MM.1S (cell line): Measurements from ENCODE around the gene DENND1A.

Source experiments
- DNase-seq: peaks from one replicate; pipeline ENCODE4 v3.0.0-alpha.2; 2015
- H2AFZ ChIP-seq: fragments of 300-600 bp; sonication (generic); 2 replicates; pipeline ENCODE4 v1.6.0; 2016; ENCODE audit warnings: antibody characterized with exemption, low read length
- H3F3A ChIP-seq: fragments of 300-600 bp; sonication (generic); 2 replicates; pipeline ENCODE4 v1.6.1; 2016; ENCODE audit warnings: mild to moderate bottlenecking, antibody characterized with exemption, low read length, moderate library complexity, mixed read lengths; ENCODE audit not compliant: insufficient read depth
- H3K27ac ChIP-seq: fragments of 300-600 bp; sonication (generic); 2 replicates; pipeline ENCODE4 v1.5.1; 2016; ENCODE audit warnings: mild to moderate bottlenecking, low read length
- H3K27me3 ChIP-seq: fragments of 300-600 bp; sonication (generic); replicated peaks from 2 replicates; pipeline ENCODE4 v1.6.0; 2016; ENCODE audit warnings: low read length; ENCODE audit not compliant: insufficient read depth
- H3K36me3 ChIP-seq: fragments of 300-600 bp; sonication (generic); replicated peaks from 2 replicates; pipeline ENCODE4 v1.6.1; 2016; ENCODE audit warnings: mild to moderate bottlenecking, low read length, mixed read lengths; ENCODE audit not compliant: insufficient read depth
- H3K4me1 ChIP-seq: fragments of 300-600 bp; sonication (generic); 2 replicates; pipeline ENCODE4 v1.6.1; 2016; ENCODE audit warnings: low read length, mixed read lengths
- H3K4me2 ChIP-seq: fragments of 300-600 bp; sonication (generic); 2 replicates; pipeline ENCODE4 v1.6.0; 2016; ENCODE audit warnings: low read depth, low read length
- H3K4me3 ChIP-seq: fragments of 300-600 bp; sonication (generic); 2 replicates; pipeline ENCODE4 v1.5.1; 2016; ENCODE audit warnings: low read length, mixed read lengths
- H3K79me2 ChIP-seq: fragments of 300-600 bp; sonication (generic); 2 replicates; pipeline ENCODE4 v1.6.1; 2016; ENCODE audit warnings: mixed run types, low read length, mixed read lengths
- H3K9ac ChIP-seq: fragments of 300-600 bp; sonication (generic); 2 replicates; pipeline ENCODE4 v1.6.1; 2016; ENCODE audit warnings: low read length, mixed read lengths
- H3K9me2 ChIP-seq: fragments of 300-600 bp; sonication (generic); replicated peaks from 2 replicates; pipeline ENCODE4 v1.6.1; 2016; ENCODE audit warnings: mild to moderate bottlenecking, low read length, mixed read lengths; ENCODE audit not compliant: insufficient read depth
- H3K9me3 ChIP-seq: fragments of 300-600 bp; sonication (generic); replicated peaks from 2 replicates; pipeline ENCODE4 v1.6.1; 2016; ENCODE audit warnings: mild to moderate bottlenecking, low read length, mixed read lengths; ENCODE audit not compliant: insufficient read depth
- H4K20me1 ChIP-seq: fragments of 300-600 bp; sonication (generic); 2 replicates; pipeline ENCODE4 v1.6.1; 2016; ENCODE audit warnings: mild to moderate bottlenecking, low read length, moderate library complexity, mixed read lengths; ENCODE audit not compliant: insufficient read depth
- EZH2 ChIP-seq: fragments of 300-600 bp; sonication (generic); optimal IDR thresholded peaks from 2 replicates; pipeline ENCODE3; 2017; ENCODE audit warnings: low read depth, mild to moderate bottlenecking, antibody characterized with exemption, low read length, mixed read lengths
- EZH2phosphoT487 ChIP-seq: fragments of 300-600 bp; sonication (generic); IDR thresholded peaks from 2 replicates; pipeline ENCODE4 v1.6.1; 2018; ENCODE audit warnings: antibody characterized with exemption, low read length
- TF ChIP-seq, protein P1 (sequence below): fragments of 300-600 bp; sonication (generic); IDR thresholded peaks from 2 replicates; pipeline ENCODE4 v1.5.1; 2016; ENCODE audit warnings: antibody characterized with exemption, low read length, mixed read lengths

Gene DENND1A

DNA sequence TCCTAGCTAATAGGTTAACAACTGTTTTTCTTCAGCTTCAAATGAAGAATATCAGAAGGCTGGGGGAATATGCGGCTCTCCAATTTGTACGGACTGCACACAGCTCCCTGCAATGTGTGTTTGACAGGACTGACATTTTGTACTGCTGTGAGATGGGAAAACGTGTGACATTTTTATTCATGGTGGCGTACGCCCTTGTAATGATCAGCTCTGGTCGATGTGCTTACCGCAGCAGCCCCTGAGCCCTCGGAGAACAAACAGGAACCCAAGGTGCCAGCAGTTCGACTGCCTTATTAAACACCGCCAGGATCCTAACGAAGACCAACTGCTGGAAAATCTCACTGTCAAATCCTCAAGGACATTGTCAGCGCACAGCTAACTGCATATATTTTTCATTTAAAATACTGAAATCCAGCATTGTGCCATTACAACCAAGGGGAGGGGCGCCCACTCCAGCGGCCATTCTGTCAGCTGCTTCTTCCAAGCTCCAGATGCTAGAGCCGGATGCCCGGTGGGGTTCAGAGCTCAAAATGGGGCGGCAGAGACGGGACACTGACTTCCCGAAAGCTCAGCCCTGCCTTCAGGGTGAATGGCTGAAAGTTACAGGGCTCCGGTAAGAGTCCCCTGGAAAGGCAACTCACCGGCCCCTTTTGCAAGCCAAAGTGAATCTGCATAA lies 507.2 kb downstream of the DENND1A start:
- H3K27me3 ChIP-seq = no peaks in the 10 kb centered on the region
- no peaks in the 10 kb centered on the region for H3K9me2 ChIP-seq
- H3K79me2 ChIP-seq = no peaks in the 10 kb centered on the region
- H3K4me2 ChIP-seq = no peak overlapping the region
- H3K4me1 ChIP-seq = peaks cover 17% of the 10 kb centered on the region
- H4K20me1 ChIP-seq = no peaks in the 10 kb centered on the region
- no peak overlapping the region for H3K27ac ChIP-seq
- H3K4me3 ChIP-seq = no peak overlapping the region
- H2AFZ ChIP-seq = no peak overlapping the region
- no peaks in the 10 kb centered on the region for H3K9me3 ChIP-seq
- H3F3A ChIP-seq = peaks cover 9% of the 10 kb centered on the region; the same call in 1 of the 2 replicates
- TF ChIP-seq EZH2 (no peak), EZH2phosphoT487 (no peak)
- TF ChIP-seq, protein P1, sequence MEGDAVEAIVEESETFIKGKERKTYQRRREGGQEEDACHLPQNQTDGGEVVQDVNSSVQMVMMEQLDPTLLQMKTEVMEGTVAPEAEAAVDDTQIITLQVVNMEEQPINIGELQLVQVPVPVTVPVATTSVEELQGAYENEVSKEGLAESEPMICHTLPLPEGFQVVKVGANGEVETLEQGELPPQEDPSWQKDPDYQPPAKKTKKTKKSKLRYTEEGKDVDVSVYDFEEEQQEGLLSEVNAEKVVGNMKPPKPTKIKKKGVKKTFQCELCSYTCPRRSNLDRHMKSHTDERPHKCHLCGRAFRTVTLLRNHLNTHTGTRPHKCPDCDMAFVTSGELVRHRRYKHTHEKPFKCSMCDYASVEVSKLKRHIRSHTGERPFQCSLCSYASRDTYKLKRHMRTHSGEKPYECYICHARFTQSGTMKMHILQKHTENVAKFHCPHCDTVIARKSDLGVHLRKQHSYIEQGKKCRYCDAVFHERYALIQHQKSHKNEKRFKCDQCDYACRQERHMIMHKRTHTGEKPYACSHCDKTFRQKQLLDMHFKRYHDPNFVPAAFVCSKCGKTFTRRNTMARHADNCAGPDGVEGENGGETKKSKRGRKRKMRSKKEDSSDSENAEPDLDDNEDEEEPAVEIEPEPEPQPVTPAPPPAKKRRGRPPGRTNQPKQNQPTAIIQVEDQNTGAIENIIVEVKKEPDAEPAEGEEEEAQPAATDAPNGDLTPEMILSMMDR = no peak
- no peak for DNase-seq
- H3K9ac ChIP-seq = no peak overlapping the region
- no peaks in the 10 kb centered on the region for H3K36me3 ChIP-seq

DNA sequence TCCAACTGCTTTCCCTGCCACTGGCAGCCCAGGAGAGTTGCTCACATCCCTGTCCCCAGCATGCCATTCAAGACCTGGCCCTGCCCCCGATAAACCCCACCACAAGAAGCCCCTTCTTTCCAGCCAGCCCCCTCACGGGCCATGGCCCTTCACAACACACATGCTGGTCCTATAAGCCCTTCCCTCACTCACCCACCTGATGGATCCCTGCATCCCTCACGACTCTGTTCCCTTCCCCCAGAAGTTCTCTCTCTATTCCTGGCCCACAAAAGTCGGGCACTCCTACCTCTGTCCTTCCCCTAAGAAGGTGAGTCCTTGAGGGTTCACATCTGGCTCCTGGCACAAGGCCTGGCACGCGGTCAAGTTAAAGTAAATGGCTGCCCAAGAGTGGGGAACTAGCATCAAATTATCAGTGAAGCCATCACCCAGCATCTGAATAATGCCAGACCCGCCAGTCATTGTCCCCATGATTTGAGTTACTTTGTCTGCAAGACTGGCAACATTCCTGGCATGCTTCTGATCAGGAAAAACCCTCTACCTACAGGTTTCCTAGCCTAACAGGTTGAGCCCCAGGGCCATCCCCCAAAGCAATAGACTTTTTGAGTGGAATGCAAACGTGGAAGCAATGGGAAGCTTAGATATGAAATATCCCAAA lies 508.0 kb downstream of the DENND1A start:
- Histone ChIP-seq H3K79me2 (no peaks in the 10 kb centered on the region), H3K9me3 (no peaks in the 10 kb centered on the region), H2AFZ (no peak overlapping the region), H3K9ac (no peak overlapping the region), H3K36me3 (no peaks in the 10 kb centered on the region), H3K4me1 (peaks cover 9% of the 10 kb centered on the region), H3F3A (peaks cover 9% of the 10 kb centered on the region; the same call in 1 of the 2 replicates), H3K27me3 (no peaks in the 10 kb centered on the region), H3K4me3 (no peak overlapping the region), H4K20me1 (no peaks in the 10 kb centered on the region), H3K27ac (no peak overlapping the region), H3K4me2 (no peak overlapping the region), H3K9me2 (no peaks in the 10 kb centered on the region)
- no peak for DNase-seq
- no peak for TF ChIP-seq EZH2
- TF ChIP-seq, protein P1 = no peak

DNA sequence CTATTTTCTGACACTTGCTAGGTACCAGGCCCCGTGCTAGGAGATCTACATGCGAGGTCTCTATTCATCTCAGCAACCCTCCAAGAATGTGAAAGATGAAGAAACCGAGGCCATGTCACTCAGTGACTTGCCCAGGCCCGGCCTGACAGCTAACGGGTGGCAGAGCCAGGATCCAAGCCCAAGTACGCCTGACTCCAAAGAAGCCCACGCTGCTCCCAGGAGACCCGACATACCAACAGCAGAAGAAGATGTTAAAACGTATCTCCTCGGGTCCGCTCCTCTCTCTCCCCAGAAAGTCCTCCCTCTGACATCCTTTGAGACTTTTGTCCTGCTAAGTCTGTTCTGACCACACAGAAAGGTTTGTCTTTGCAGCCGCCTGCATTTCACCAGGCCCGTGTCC lies 508.7 kb downstream of the DENND1A start:
- Histone ChIP-seq H3K9me3 (no peaks in the 10 kb centered on the region), H3K9ac (no peak overlapping the region), H3K27ac (no peak overlapping the region), H3K4me2 (no peak overlapping the region), H3K27me3 (no peaks in the 10 kb centered on the region), H3K36me3 (no peaks in the 10 kb centered on the region), H3K9me2 (no peaks in the 10 kb centered on the region), H3F3A (peaks cover 1% of the 10 kb centered on the region; the same call in 1 of the 2 replicates), H4K20me1 (no peaks in the 10 kb centered on the region), H2AFZ (no peak overlapping the region), H3K4me1 (peaks cover 2% of the 10 kb centered on the region; the same call in 1 of the 2 replicates), H3K79me2 (no peaks in the 10 kb centered on the region), H3K4me3 (no peak overlapping the region)
- no peak for TF ChIP-seq EZH2phosphoT487
- TF ChIP-seq EZH2 = no peak
- TF ChIP-seq, protein P1 = no peak
- no peak for DNase-seq
